IPS-NIHi7 (cell line): ENCODE results near the gene REV1.
"Not testable (repeated sequence)": the region's sequence is repeated elsewhere in the genome, so short reads cannot be mapped to it uniquely, and the experiment has no call there.

Experiments
- DNase-seq: peaks from one replicate; pipeline ENCODE4 v3.0.0; 2012; ENCODE audit warnings: mixed read lengths; ENCODE audit errors: extremely low spot score

The REV1 gene

GRCh38 chr2:99489761-99490622, at the start of gene REV1:
TSS of gene REV1 (minus strand) at chr2:99490017. CDS start at chr2:99464975, 25,042 bp downstream.
- DNase-seq, result peak; percentile 95

GRCh38 chr2:99537910-99538485, 48.2 kb upstream of the REV1 start:
- DNase-seq, result no peak

GRCh38 chr2:99524056-99524455, 34.2 kb upstream of the REV1 start:
- no peak for DNase-seq

GRCh38 chr2:99522157-99522556, 32.3 kb upstream of the REV1 start:
- DNase-seq, result no peak

DNA sequence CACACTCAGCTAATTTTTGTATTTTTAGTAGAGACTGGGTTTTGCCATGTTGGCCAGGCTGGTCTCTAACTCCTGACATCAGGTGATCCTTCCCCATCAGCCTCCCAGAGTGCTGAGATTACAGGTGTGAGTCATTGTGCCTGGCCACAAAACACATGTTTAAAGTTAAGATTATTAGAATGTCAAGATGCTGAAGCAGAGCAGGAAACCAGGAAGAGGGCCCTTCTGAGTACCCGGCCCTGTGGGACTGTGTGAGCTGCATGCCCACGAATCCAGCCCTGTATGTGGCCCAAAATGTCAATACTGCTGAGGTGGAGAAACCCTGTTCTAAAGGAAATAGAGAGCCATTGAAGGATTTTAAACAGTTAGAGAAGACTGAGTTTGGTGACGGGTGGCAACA, 31.0 kb upstream of the REV1 start:
- no peak for DNase-seq

DNA sequence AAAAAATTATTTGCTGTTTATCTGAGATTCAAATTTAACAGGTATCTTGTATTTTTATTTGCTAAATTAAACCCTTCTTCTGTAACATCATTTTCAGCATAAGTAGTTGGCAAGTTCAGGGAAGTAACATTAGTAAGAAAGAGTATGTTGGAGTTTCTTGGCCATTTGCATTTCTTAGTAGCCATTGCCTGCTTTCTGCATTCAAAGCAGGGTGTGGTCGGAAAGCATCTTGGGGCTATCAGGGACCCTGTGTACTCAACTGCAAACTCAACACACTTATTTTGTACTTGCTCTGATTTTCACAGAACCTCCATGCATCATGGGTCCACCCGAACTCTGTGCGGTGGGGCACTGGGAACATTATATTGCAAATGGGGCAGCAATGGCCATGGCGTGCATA, 30.4 kb upstream of the REV1 start:
- no peak for DNase-seq

- DNase-seq, result no peak
Observed at GRCh38 chr2:99514357-99514756, 24.5 kb upstream of the REV1 start.

DNA sequence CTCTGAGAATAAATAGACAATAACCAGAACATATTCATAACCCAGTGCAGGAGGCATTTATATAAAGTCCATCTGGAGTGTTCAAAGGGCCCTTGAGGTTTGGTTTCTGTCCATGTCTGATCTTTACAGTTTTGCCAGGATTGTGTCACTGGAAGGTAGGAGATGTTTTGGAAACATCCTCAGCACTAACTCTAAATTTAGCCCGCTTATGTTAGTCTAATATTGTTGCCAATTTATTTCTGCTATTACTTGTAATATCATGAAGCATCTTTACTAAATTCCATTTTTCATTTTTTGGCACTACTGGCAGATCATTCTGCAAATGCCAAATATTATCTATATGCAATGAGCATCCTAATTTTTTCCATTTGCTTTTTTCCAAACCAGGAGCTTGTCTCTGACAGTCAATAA, 22.4 kb upstream of the REV1 start:
- no peak for DNase-seq

GRCh38 chr2:99509387-99509786, 19.6 kb upstream of the REV1 start:
- DNase-seq, result no peak

- no peak for DNase-seq
Observed at GRCh38 chr2:99507937-99508818, 18.4 kb upstream of the REV1 start.

DNA sequence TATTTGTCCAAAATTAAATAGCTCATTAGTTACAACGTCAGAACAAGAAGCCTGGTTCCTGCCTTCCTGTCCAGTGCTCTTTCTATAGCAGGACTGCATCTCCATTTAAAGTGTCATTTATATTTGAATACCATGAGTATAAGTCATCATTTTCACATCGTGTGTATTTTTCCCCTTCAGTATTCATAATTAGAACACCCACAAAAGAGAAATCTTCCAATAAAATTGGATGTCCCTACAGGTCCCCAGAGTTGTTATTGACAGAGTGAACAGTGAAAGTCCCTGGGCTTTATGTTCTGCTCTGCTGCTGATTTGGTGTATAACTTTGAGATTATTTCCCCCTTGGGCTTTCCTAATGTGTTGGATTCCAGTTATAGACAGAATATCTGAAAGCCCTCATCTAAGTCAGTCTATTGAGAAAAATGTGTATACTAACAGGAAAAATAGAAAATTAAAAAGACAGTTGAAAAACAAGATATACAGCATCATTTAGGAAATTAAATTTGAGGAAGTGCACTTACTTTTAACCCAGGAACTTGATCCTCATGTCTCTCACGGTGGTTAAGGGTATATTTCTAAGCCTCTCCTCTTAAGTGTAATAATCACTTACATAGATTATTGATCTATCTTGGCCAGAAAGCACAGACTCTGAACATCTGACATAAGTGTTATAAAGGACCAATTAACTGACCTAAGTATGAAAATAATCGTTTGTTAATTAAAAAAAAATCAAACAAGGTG, 15.2 kb upstream of the REV1 start:
- no peak for DNase-seq

GRCh38 chr2:99503662-99504416, 14.0 kb upstream of the REV1 start:
- not testable (repeated sequence) for DNase-seq

DNA sequence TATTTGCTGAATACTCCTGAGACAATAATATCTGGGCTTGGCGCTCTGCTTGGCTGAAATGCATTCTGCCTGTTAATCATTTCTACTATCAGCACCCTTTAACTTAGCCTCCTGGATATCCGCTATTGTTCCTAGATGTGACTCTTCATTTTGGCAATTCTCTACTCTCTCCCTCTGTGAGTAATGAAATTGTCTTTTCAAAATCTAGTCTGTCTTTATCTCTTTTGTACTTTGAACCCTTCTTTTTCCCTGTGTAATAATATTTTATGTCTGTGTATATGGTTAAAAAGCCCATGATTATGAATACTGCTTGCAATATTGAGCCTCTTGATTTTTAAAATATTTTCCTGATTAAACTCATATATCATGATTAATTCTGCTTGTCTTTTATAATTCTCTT, 6.2 kb upstream of the REV1 start:
- DNase-seq, result no peak

GRCh38 chr2:99495115-99495860, 5.5 kb upstream of the REV1 start:
- no peak for DNase-seq

DNA sequence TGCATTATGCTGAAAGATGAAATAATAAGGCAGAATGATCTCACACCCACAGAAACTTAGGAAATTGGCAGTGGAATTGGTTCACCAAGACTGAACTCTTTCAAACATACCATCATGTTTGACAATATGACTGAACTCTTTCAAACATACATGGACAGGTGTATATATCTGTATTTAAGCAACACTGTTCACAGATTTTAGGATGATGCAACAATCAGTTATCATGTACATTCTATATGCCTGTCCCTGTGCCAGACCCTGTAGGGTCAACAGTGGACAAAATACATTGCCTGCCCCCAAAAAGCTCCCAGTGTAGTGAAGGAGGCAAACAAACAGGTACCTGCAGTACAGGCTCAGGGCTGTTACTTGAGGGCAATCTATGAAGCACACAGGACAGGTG, 2.9 kb upstream of the REV1 start:
- DNase-seq, result no peak

DNA sequence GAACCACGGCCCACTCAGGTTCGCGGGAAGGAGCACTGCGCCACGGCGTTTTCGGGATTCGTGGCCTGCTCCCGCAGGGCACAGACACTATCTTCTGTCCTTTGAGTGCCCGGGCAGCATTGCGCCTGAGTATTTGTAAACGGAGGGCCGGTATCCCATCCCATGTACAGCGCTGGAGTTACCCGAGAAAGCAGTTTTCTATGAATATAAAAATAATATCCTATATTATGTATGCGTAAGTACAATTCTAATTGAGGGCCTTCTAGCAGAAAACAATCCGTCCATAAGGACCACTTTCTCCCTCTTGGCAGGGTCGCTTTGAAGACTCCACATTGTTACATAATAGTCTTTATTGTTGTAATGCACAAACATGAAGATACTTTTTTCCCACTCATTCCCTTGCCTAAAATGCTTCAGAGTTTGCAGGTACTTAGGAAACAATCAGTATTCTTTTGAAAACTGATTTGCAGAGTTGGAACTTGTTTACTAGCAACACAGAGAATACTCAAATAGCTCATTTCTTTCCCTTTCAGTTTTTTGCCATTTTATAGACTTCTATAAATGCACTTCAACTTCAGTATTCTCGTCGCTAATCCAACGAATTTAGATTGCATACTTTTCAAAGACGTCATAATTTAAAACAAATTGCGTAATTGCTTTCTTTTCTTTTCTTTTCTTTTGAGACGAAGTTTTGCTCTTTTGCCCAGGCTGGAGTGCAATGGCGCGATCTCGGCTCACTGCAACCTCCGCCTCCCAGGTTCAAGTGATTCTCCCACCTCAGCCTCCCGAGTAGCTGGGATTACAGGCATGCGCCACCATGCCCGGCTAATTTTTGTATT, 1.0 kb upstream of the REV1 start:
- DNase-seq, result no peak

GRCh38 chr2:99489063-99489760, 605 bp downstream of the REV1 start:
- DNase-seq, result peak; percentile 55

DNA sequence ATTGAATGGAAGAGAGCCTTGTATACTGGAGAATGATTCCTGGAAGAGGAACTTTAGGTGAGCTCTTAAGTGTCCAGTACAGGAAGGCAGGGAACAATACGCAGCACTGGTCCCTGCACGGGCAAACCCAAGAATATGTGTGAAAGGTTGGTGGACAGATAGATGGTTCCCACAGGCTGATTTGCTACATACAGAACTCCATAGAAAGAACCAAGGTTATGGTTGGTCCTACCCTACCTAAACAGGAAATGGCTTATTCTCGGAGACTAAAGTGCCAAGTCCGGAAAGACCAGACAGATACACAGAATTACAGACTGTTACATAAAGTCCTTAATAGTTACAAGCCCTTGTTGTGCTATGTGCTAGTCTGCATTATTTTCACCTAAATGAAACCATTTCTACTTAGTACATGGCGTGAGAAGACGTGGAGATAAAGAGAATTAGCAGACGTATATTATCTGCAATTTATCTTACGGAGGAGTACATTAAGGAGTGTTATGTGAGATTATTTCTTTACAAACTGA, 1.2 kb downstream of the REV1 start:
- no peak for DNase-seq
